ENCODE data around the gene SCIN. TPM values are rescaled to one million over a fixed set of nuclear protein-coding genes. Genes with fewer than 3 reads are reported as not detected.
A peak's percentile ranks its signal among the peaks of the same experiment; 100 is the strongest.

The SCIN gene
- total and polyA plus RNA-seq, 2 of the 8 experiments (the other 6 are each of a cell fraction or from before 2014, with no cell fraction given) = 0.47 to 1.9 TPM

- POLR2A ChIA-PET (ENCODE audit: partially characterized antibody) = no interaction called here
- no peak for TF ChIP-seq TBP (IDR thresholded peaks at IDR 0.05; ENCODE audit: low read depth, low read length)
- TF ChIP-seq SRF (IDR thresholded peaks at IDR 0.05; ENCODE audit: low read depth, low read length) = no peak
- no peak for TF ChIP-seq CBX5 (IDR thresholded peaks at IDR 0.05; ENCODE audit: low read depth, low read length)
- no peak for TF ChIP-seq HDAC6 (IDR thresholded peaks at IDR 0.05; ENCODE audit: low read depth, low read length)
- TF ChIP-seq SP1 (IDR thresholded peaks at IDR 0.05; ENCODE audit: low read depth, low read length) = no peak
- TF ChIP-seq SIRT6 (IDR thresholded peaks at IDR 0.05; ENCODE audit: low read length) = no peak
- TF ChIP-seq POU5F1 (IDR thresholded peaks at IDR 0.05; ENCODE audit: low read depth, low read length) = no peak
- no peak for TF ChIP-seq SIX5 (IDR thresholded peaks at IDR 0.05; ENCODE audit: low read depth, low read length)
- no peak for TF ChIP-seq CTBP2 (IDR thresholded peaks at IDR 0.05; ENCODE audit: borderline replicate concordance, insufficient read depth, insufficient read length, low read length)
- no peak for TF ChIP-seq HDAC2 (IDR thresholded peaks at IDR 0.05; ENCODE audit: borderline replicate concordance in 1 of 2, low read depth in 2 of 2, low read length in 2 of 2)
- TF ChIP-seq, protein P1, sequence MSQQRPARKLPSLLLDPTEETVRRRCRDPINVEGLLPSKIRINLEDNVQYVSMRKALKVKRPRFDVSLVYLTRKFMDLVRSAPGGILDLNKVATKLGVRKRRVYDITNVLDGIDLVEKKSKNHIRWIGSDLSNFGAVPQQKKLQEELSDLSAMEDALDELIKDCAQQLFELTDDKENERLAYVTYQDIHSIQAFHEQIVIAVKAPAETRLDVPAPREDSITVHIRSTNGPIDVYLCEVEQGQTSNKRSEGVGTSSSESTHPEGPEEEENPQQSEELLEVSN (IDR thresholded peaks at IDR 0.05) = no peak
- no peak for TF ChIP-seq BCL11A (IDR thresholded peaks at IDR 0.05; ENCODE audit: low read depth in 2 of 2, low read length in 2 of 2)
Measured at GRCh38 chr7:12692479-12693259, 122.1 kb downstream of the SCIN start.

More at GRCh38 chr7:12692479-12693259, 122.1 kb downstream of the SCIN start:
- Histone ChIP-seq H2BK20ac (ENCODE audit: low read length) (no peak overlapping the region), H3K4me1 (replicated peaks in 1 of 4; ENCODE audit: control insufficient read depth in 3 of 4, insufficient read depth in 4 of 4, low read length in 3 of 4) (no peaks in the 10 kb centered on the region; a peak in 1 of 7 replicates), H3K9ac (replicated peaks in 1 of 4; ENCODE audit: extremely low read depth in 1 of 4, low read depth in 3 of 4, low read length in 3 of 4) (no peak overlapping the region), H3K79me2 (ENCODE audit: control insufficient read depth in 1 of 2, insufficient read depth in 2 of 2, low read length in 2 of 2) (peaks cover 0 to 72% of the 10 kb centered on the region in 2 experiments; a peak in 3 of 4 replicates), H3K23me2 (ENCODE audit: low read depth, low read length) (no peaks in the 10 kb centered on the region), H4K5ac (ENCODE audit: insufficient read length, low read depth, low read length) (no peak overlapping the region), H3K4me2 (ENCODE audit: insufficient read depth in 1 of 2, low read depth in 2 of 2, low read length in 2 of 2) (no peak overlapping the region), H2BK120ac (replicated peaks; ENCODE audit: low read depth, low read length) (no peak overlapping the region), H3K4ac (replicated peaks; ENCODE audit: insufficient read length, low read depth, low read length) (no peak overlapping the region), H3K36me3 (ENCODE audit: control insufficient read depth in 2 of 4, insufficient read depth in 4 of 4, low read length in 3 of 4) (no peaks in the 10 kb centered on the region; a peak in 1 of 8 replicates), H2BK12ac (ENCODE audit: low read depth, low read length) (no peak overlapping the region), H4K20me1 (replicated peaks in 1 of 2; ENCODE audit: control insufficient read depth in 1 of 2, insufficient read depth in 2 of 2, low read length in 2 of 2) (no peaks in the 10 kb centered on the region), H2AFZ (ENCODE audit: low read length) (no peak overlapping the region), H3K14ac (ENCODE audit: insufficient read length) (no peak overlapping the region), H2BK5ac (ENCODE audit: low read depth, low read length) (no peak overlapping the region), H3K4me3 (ENCODE audit: extremely low read depth in 1 of 4, insufficient read depth in 2 of 4, low read depth in 3 of 4, low read length in 4 of 4) (no peak overlapping the region), H3K27me3 (replicated peaks in 1 of 4; ENCODE audit: control insufficient read depth in 3 of 4, extremely low read depth in 1 of 4, insufficient read depth in 3 of 4, low read length in 3 of 4) (no peaks in the 10 kb centered on the region), H4K8ac (ENCODE audit: extremely low read depth, insufficient read depth, low read length) (no peak overlapping the region), H4K91ac (replicated peaks; ENCODE audit: insufficient read length, low read length) (no peak overlapping the region), H3K23ac (ENCODE audit: insufficient read length) (no peak overlapping the region), H3K9me3 (ENCODE audit: insufficient read depth in 2 of 2, low read depth in 1 of 2, low read length in 1 of 2) (no peaks in the 10 kb centered on the region; a peak in 1 of 4 replicates), H2AK5ac (ENCODE audit: low read depth, low read length) (no peak overlapping the region), H2BK15ac (ENCODE audit: low read length) (no peak overlapping the region), H3K56ac (replicated peaks; ENCODE audit: insufficient read length, low read depth, low read length) (no peak overlapping the region), H3K18ac (ENCODE audit: extremely low read depth, low read length) (no peak overlapping the region), H3K27ac (ENCODE audit: low read depth, low read length) (no peak overlapping the region), H3K79me1 (ENCODE audit: low read depth, low read length) (no peaks in the 10 kb centered on the region)
- WGBS, 2 experiments (ENCODE audit: extremely low coverage in 1 of 2, insufficient coverage in 1 of 2, insufficient read length in 1 of 2, insufficient replicate concordance in 2 of 2, low coverage in 1 of 2, low lambda C conversion rate in 2 of 2, missing lambda C conversion rate in 1 of 2) = 91% methylated on average over 3 of the region's 3 CpGs; no CpG with 5 or more reads in 1 of the 2 experiments
- DNase-seq (ENCODE audit: low read depth in 1 of 2, low spot score in 2 of 2) (no peak), FAIRE-seq (peak; percentile 19)
- CTCF ChIA-PET (ENCODE audit: partially characterized antibody) = no interaction called here
